OCI-LY1 (cell line): ENCODE results near the gene SPIB.

ENCODE experiments used
- H2AFZ ChIP-seq: fragments of 200-600 bp; sonication (generic), shearing (Covaris generic); 2 replicates; pipeline ENCODE4 v1.6.0; 2014; ENCODE audit warnings: antibody characterized with exemption, mild to moderate bottlenecking, low read length
- H3F3A ChIP-seq: fragments of 200-600 bp; sonication (generic), shearing (Covaris generic); 2 replicates; pipeline ENCODE4 v1.6.0; 2014; ENCODE audit warnings: mild to moderate bottlenecking, antibody characterized with exemption, low read length, moderate library complexity; ENCODE audit not compliant: insufficient read depth
- H3K27ac ChIP-seq: fragments of 200-600 bp; sonication (generic); 2 replicates; pipeline ENCODE4 v1.5.1; 2014; ENCODE audit warnings: low read length, mixed run types, mild to moderate bottlenecking, low read depth; ENCODE audit not compliant: poor library complexity, severe bottlenecking
- H3K27me3 ChIP-seq: fragments of 200-600 bp; sonication (generic); 2 replicates; pipeline ENCODE4 v1.6.0; 2014; ENCODE audit warnings: antibody characterized with exemption, mild to moderate bottlenecking, low read length, moderate library complexity; ENCODE audit not compliant: insufficient read depth
- H3K36me3 ChIP-seq: fragments of 200-600 bp; sonication (generic); 2 replicates; pipeline ENCODE4 v1.6.1; 2014; ENCODE audit warnings: mild to moderate bottlenecking, antibody characterized with exemption, low read length, moderate library complexity, mixed read lengths; ENCODE audit not compliant: insufficient read depth
- H3K4me1 ChIP-seq: fragments of 200-600 bp; sonication (generic); 2 replicates; pipeline ENCODE4 v1.5.1; 2014; ENCODE audit warnings: mild to moderate bottlenecking, low read length, moderate library complexity; ENCODE audit not compliant: insufficient read depth, severe bottlenecking
- H3K4me2 ChIP-seq: fragments of 200-600 bp; sonication (generic), shearing (Covaris generic); 2 replicates; pipeline ENCODE4 v1.6.1; 2014; ENCODE audit warnings: low read length
- H3K4me3 ChIP-seq: fragments of 200-600 bp; sonication (generic); 2 replicates; pipeline ENCODE4 v1.5.1; 2014; ENCODE audit warnings: low read length, low read depth, mild to moderate bottlenecking, mixed read lengths; ENCODE audit not compliant: poor library complexity, severe bottlenecking
- H3K79me2 ChIP-seq: fragments of 200-600 bp; shearing (Covaris generic); 2 replicates; pipeline ENCODE4 v1.6.1; 2016; ENCODE audit warnings: mixed run types, low read length, mixed read lengths; ENCODE audit not compliant: insufficient read depth
- H3K9ac ChIP-seq: fragments of 200-600 bp; sonication (generic), shearing (Covaris generic); 2 replicates; pipeline ENCODE4 v1.6.1; 2014; ENCODE audit warnings: mild to moderate bottlenecking, low read length, mixed read lengths
- H3K9me2 ChIP-seq: fragments of 200-600 bp; sonication (generic), shearing (Covaris generic); 2 replicates; pipeline ENCODE4 v1.6.1; 2014; ENCODE audit warnings: low read depth, mild to moderate bottlenecking, low read length, mixed read lengths
- H3K9me3 ChIP-seq: fragments of 200-600 bp; shearing (Covaris generic); 2 replicates; pipeline ENCODE4 v1.6.1; 2014; ENCODE audit warnings: low read length, mixed read lengths
- H4K20me1 ChIP-seq: fragments of 200-600 bp; sonication (generic), shearing (Covaris generic); 2 replicates; pipeline ENCODE4 v1.6.0; 2016; ENCODE audit warnings: mild to moderate bottlenecking, low read length; ENCODE audit not compliant: insufficient read depth
- CTCF ChIP-seq: fragments of 200-600 bp; sonication (generic), shearing (Covaris generic); IDR thresholded peaks from 2 replicates; pipeline ENCODE4 v1.5.1; 2017; ENCODE audit warnings: mild to moderate bottlenecking, antibody characterized with exemption, low read length, moderate library complexity, mixed read lengths
- EZH2 ChIP-seq: fragments of 200-600 bp; sonication (generic), shearing (Covaris generic); IDR thresholded peaks from 2 replicates; pipeline ENCODE4 v1.8.0; 2017; ENCODE audit warnings: borderline replicate concordance, mixed run types, mild to moderate bottlenecking, antibody characterized with exemption, low read length, moderate library complexity, mixed read lengths

Gene SPIB

GRCh38 chr19:50409347-50409746 lies 9.4 kb upstream of the SPIB start:
- Histone ChIP-seq H3K4me2 (no peak overlapping the region), H3K79me2 (no peaks in the 10 kb centered on the region), H3K9me3 (no peaks in the 10 kb centered on the region), H3K4me1 (peaks cover 1% of the 10 kb centered on the region), H3K9me2 (no peaks in the 10 kb centered on the region), H4K20me1 (no peaks in the 10 kb centered on the region), H3K36me3 (peaks cover 82% of the 10 kb centered on the region), H3K9ac (no peak overlapping the region), H3K4me3 (no peak overlapping the region), H3K27ac (no peak overlapping the region), H3K27me3 (no peaks in the 10 kb centered on the region), H3F3A (no peaks in the 10 kb centered on the region), H2AFZ (no peak overlapping the region)
- TF ChIP-seq CTCF (no peak), EZH2 (no peak)

GRCh38 chr19:50410109-50410508 lies 8.6 kb upstream of the SPIB start:
- Histone ChIP-seq H3K9me2 (no peaks in the 10 kb centered on the region), H3K36me3 (peaks cover 81% of the 10 kb centered on the region)

GRCh38 chr19:50412419-50412818 lies 6.3 kb upstream of the SPIB start:
- Histone ChIP-seq H2AFZ (no peak overlapping the region), H3K4me3 (no peak overlapping the region), H4K20me1 (no peaks in the 10 kb centered on the region), H3K27me3 (no peaks in the 10 kb centered on the region), H3K9me3 (no peaks in the 10 kb centered on the region), H3K9ac (no peak overlapping the region), H3K4me1 (peaks cover 32% of the 10 kb centered on the region), H3F3A (no peaks in the 10 kb centered on the region), H3K79me2 (no peaks in the 10 kb centered on the region), H3K9me2 (no peaks in the 10 kb centered on the region), H3K36me3 (peaks cover 61% of the 10 kb centered on the region), H3K4me2 (no peak overlapping the region), H3K27ac (no peak overlapping the region)
- TF ChIP-seq CTCF (no peak), EZH2 (no peak)

More at GRCh38 chr19:50410109-50410508, 8.6 kb upstream of the SPIB start:
- Histone ChIP-seq H4K20me1 (no peaks in the 10 kb centered on the region), H3K4me1 (peaks cover 9% of the 10 kb centered on the region), H3K9me3 (no peaks in the 10 kb centered on the region), H3K9ac (no peak overlapping the region), H3K27ac (no peak overlapping the region), H2AFZ (no peak overlapping the region), H3F3A (no peaks in the 10 kb centered on the region), H3K4me3 (no peak overlapping the region), H3K4me2 (no peak overlapping the region), H3K79me2 (no peaks in the 10 kb centered on the region), H3K27me3 (no peaks in the 10 kb centered on the region)
- TF ChIP-seq CTCF (no peak), EZH2 (no peak)
